HG02623 (cell line): ENCODE data around the gene RINL.
"Not testable (repeated sequence)": the region's sequence is repeated elsewhere in the genome, so short reads cannot be mapped to it uniquely, and the experiment has no call there.

Experiments
- ATAC-seq: cut with Tn5 transposase; IDR thresholded peaks from one replicate; pipeline ENCODE4 v1.9.1; 2021; ENCODE audit warnings: moderate library complexity; ENCODE audit not compliant: unreplicated experiment

The RINL gene

DNA sequence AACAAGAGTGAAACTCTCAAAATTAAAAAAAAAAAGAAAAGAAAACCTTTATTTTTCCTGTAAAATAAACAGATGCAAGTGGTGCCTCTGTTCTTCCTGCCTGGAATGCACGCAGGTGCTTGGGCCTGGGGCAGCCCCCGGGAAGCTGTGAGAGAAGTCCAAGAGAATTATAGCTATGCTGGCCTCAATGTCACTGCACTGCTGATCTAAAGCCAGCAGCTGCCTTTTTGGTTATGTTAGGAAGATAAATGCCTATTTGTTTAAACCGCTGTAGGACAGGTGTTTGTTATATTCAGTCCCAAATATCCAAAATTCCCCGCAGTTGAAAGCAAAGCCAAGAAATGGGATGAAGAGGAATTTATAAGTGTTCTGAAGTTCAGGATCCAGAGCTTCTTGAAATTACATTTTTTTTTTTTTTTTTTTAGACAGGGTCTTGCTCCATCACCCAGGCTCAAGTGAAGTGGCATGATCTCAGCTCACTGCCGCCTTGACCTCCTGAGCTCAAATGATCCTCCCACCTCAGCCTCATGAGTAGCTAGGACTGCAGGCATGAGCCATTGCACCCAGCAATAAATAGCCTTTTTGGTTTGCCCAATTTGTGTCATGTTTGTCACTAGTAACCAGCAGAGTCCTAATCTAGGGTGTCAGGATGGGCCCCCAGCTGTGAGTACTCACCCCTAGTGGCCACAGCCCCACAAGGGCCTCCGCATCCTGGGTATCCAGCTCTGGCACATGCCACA, 2.2 kb downstream of the RINL start:
- ATAC-seq: no peak

- not testable (repeated sequence) for ATAC-seq
Measured at GRCh38 chr19:38873400-38873799, 4.7 kb downstream of the RINL start.

DNA sequence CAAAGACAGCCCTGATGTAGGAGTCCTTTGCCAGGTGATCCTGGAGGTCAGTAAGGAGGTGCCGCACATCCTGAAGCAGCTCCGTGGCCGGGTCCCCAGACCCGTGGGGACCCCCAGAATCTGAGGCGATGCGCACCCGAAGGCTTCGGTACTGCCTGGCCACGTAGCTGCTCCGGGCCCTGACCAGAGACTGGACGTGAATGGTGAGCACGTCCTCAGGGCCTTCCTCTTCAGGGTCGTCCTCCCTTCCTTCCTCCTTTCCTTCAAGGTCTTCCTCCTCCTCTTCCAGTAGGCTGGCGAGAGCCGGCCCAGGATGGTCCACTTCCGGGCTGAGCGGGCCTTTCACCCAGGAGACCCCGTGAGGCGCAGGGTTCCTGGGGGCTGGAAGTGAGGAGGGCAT, 7.5 kb downstream of the RINL start:
- no peak for ATAC-seq

DNA sequence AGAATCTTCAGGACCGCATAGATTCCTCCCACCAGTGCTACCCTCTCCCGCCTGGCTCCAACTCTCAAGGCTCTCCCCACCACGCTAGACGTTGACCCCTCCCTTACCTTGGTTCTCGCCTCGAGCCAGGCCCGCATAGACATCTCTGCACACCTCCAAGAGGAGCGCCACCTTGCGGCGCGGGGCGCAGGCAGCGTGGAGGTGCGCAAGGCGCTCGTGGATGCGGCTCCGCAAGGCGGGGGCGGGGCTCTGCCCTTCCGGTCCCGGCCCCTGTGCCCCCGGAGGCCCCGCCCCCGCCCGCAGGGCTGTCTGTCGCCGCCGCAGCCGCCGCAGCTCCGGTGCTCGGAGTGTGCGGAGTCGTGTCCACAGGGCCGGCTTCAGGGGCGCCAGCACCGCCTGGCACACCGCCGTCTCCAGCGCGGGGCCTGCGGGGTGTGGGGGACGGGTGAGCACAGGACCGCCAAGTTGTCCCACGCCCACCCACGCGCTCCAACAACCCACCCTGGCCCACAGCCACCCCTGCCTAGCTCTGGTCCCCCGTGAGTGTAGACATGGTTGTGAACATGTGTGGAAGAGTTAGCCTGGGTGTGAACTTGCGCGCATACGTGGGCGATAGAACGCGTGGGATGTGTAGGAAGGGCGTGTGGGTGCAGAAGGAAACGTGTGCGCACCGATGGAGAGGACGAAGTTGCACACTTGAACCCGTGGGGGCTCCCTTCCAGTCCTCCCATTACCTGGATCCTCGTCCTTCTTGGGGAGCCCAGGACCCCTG, 8.1 kb downstream of the RINL start:
- peak; percentile 69 for ATAC-seq

DNA sequence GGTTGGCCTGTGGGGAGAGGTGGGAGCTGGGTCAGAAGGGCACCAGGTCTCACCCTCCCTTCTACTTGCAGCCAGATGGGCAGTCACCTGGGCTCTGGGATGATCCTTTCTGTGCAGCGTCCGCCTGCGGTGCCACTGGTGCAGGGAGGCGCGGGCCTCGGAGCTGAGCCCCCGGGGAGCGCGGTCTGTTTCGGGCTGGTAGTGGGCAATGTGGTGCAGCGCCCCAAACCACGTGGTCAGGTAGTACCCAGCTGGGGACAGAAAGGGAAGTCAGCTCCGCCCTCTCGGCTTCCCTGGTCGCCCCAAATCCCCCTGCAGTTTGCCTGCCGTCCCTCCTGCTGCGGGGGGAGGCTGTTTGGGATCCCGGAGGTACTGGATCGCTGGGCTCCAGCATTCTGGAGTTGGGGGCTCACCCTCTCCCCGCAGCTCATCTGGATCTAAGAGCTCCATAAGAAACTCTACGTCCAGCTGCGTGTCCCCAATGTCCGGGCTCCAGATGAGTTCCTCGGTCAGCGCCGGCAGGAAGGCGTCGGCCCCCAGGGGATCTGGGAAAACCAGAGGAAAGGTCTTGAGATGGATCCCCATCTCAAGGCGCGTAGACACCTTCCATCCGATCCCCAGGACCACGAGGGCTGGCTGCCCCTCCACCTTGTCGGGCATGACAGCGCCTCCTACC, 8.8 kb downstream of the RINL start:
- no peak for ATAC-seq

- ATAC-seq: no peak
Measured at GRCh38 chr19:38868551-38868950, 9.5 kb downstream of the RINL start.

DNA sequence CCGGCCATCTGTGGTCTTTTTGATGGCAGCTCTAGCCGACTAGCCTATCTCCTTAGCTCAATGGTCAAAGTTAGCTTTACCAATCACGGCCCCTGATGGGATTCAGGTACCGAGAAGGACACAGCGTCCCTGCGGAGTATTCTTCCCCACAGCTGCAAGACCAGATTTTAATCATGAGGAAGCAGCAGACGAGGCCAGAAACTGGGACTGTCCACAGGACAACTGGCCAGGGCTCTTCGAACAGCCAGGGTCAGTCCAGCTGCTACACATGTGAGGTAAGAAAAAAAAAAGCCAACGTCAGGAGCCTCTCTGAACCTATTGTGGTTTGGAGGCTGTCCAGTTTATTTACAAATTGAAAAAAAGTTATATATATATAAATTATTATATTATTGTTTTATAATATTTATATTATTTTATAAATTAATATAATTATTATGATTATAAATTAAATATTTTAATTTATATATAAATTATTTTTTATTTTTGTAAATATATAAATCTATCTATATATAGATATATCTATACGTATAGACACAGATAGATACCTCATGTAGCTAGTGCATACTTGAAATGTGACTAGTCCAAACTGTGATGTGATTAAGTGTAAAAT, 10.8 kb downstream of the RINL start:
- ATAC-seq: no peak

- ATAC-seq: no peak
Measured at GRCh38 chr19:38862321-38863059, 15.6 kb downstream of the RINL start.

DNA sequence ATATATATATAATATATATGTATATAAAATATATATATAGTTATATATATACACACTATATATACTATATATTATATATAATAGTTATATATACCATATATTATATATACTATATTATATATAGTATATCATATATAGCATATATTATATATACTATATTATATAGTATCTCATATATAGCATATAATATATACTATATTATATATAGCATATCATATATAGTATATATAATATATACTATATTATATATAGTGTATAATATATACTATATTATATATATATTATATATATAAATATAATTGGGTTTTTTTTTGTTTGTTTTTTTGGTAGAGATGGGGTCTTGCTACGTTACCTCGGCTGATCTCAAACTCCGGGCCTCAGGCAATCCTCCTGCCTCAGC, 16.7 kb downstream of the RINL start:
- ATAC-seq: no peak

GRCh38 chr19:38859631-38860204, 18.4 kb downstream of the RINL start:
- not testable (repeated sequence) for ATAC-seq

- no peak for ATAC-seq
Measured at GRCh38 chr19:38856813-38857212, 21.3 kb downstream of the RINL start.

DNA sequence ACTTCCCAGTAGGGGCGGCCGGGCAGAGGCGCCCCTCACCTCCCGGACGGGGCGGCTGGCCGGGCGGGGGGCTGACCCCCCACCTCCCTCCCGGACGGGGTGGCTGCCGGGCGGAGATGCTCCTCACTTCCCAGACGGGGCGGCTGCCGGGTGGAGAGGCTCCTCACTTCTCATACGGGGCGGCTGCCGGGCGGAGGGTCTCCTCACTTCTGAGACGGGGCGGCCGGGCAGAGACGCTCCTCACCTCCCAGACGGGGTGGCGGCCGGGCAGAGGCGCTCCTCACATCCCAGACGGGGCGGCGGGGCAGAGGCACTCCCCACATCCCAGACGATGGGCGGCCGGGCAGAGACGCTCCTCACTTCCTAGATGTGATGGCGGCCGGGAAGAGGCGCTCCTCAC, 22.3 kb downstream of the RINL start:
- ATAC-seq: not testable (repeated sequence)

- not testable (repeated sequence) for ATAC-seq
Measured at GRCh38 chr19:38854961-38855360, 23.1 kb downstream of the RINL start.

- ATAC-seq: no peak
Measured at GRCh38 chr19:38853214-38853613, 24.9 kb downstream of the RINL start.

- ATAC-seq: no peak
Measured at GRCh38 chr19:38852231-38853044, 25.6 kb downstream of the RINL start.

DNA sequence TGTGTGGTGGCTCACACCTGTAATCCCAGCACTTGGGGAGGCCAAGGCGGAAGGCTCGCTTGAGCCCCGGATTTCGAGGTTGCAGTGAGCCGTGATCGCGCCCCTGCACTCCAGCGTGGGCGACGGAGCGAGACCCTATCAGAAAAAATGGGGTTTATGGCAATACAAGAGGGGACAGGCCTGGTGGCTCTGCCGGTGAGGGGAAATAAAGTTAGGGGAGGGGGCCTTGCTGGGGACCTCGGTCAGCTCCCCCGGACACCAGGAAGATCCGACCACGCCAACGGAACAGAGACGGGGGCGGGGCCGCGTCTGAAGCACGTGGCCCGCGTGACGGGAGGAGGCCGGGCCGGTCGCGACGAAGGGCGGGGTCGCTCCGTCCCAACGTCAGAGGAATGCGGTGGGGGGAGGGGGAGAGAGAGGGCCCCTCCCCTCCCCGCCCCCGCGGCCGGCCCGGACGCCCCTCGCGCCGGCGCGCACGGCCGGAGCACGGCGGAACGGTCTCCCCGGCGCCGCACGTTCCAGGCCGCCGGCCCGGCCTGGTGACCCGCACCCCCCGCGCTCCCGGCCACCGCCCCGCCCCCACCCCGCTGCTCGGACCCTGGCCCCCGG, 26.3 kb downstream of the RINL start:
- ATAC-seq: no peak

GRCh38 chr19:38850976-38851621, 27.0 kb downstream of the RINL start:
- ATAC-seq: no peak

DNA sequence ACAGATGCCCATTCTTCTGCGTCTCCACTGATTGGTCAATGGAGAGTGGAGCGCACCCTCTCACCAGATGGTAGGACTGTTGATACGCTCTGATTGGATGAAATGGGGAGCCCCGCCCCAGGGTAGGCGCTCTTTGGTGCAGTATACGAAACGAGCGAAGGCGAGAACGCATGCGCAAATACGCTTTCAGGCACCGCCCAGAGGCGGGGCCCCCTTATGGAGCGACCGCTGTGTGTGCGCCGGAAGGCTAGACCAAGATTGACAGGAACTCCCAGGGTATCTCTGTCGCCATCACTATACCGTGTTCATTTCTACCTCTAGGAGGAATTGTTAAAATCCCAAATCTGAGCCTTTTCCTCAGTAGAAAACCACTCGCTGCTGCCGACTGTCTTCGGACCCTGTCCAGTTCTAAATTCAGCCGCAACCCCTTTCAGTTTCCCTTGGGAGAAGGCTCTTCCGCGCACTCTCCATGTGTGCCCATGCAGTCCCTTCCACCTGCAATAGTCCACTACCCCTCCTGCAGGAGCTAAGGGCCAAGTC, 27.6 kb downstream of the RINL start:
- peak; percentile 68 for ATAC-seq
